ENCODE results near the gene ABLIM1. TPM values are rescaled to one million over a fixed set of nuclear protein-coding genes. Genes with fewer than 3 reads are reported as not detected.

The ABLIM1 gene
- total RNA-seq, 4 donors from 2014 or later = 156 to 278 (median 213) TPM

- H3K4me1 ChIP-seq = peaks cover 26% of the 10 kb centered on the region
- no peaks in the 10 kb centered on the region for H3K36me3 ChIP-seq
- H3K9me3 ChIP-seq = no peaks in the 10 kb centered on the region
- H3K27ac ChIP-seq = peak overlapping the region; percentile 4
- 53% methylated on average over 1 of the region's 1 CpG for WGBS
- no peak overlapping the region for H3K4me3 ChIP-seq
- no peaks in the 10 kb centered on the region for H3K27me3 ChIP-seq
- DNase-seq (ENCODE audit: low spot score in 2 of 2) = no peak
- TF ChIP-seq EP300 (IDR thresholded peaks at IDR 0.05) (no peak), POLR2A (IDR thresholded peaks at IDR 0.05) (no peak), POLR2AphosphoS5 (IDR thresholded peaks at IDR 0.05) (no peak), CTCF (IDR thresholded peaks at IDR 0.05) (no peak)
Measured at GRCh38 chr10:114581071-114581470, 77.0 kb downstream of the ABLIM1 start.

- Histone ChIP-seq H3K36me3 (no peaks in the 10 kb centered on the region), H3K9me3 (no peaks in the 10 kb centered on the region), H3K27me3 (no peaks in the 10 kb centered on the region), H3K4me3 (no peak overlapping the region), H3K4me1 (peaks cover 34% of the 10 kb centered on the region), H3K27ac (peak overlapping the region; percentile 78)
- DNase-seq (ENCODE audit: low spot score in 2 of 2) = no peak
- 45% methylated on average over 1 of the region's 1 CpG for WGBS
- TF ChIP-seq POLR2AphosphoS5 (IDR thresholded peaks at IDR 0.05) = peak in 1 of 3 donors; percentile 54
- TF ChIP-seq POLR2A (IDR thresholded peaks at IDR 0.05) = no peak
Measured at GRCh38 chr10:114577133-114577532, 80.9 kb downstream of the ABLIM1 start.

- TF ChIP-seq EP300 (IDR thresholded peaks at IDR 0.05) = no peak
- no peak for TF ChIP-seq POLR2AphosphoS5 (IDR thresholded peaks at IDR 0.05)
- no peak for TF ChIP-seq POLR2A (IDR thresholded peaks at IDR 0.05)
- TF ChIP-seq CTCF (IDR thresholded peaks at IDR 0.05) = no peak
- H3K36me3 ChIP-seq = no peaks in the 10 kb centered on the region
- DNase-seq (ENCODE audit: low spot score in 2 of 2) = no peak
- peaks cover 36% of the 10 kb centered on the region for H3K4me1 ChIP-seq
- no peaks in the 10 kb centered on the region for H3K9me3 ChIP-seq
- peak overlapping the region; percentile 78 for H3K27ac ChIP-seq
- H3K27me3 ChIP-seq = no peaks in the 10 kb centered on the region
- WGBS = 81% methylated on average over 3 of the region's 3 CpGs
- no peak overlapping the region for H3K4me3 ChIP-seq
Measured at GRCh38 chr10:114576716-114577115, 81.4 kb downstream of the ABLIM1 start.

- Histone ChIP-seq H3K27ac (peak overlapping the region; percentile 78), H3K4me3 (no peak overlapping the region), H3K4me1 (peaks cover 35% of the 10 kb centered on the region), H3K36me3 (no peaks in the 10 kb centered on the region), H3K9me3 (no peaks in the 10 kb centered on the region), H3K27me3 (no peaks in the 10 kb centered on the region)
- WGBS = 47% methylated on average over 2 of the region's 2 CpGs
- TF ChIP-seq POLR2A (IDR thresholded peaks at IDR 0.05) (no peak), POLR2AphosphoS5 (IDR thresholded peaks at IDR 0.05) (no peak), EP300 (IDR thresholded peaks at IDR 0.05) (no peak), CTCF (IDR thresholded peaks at IDR 0.05) (no peak)
- DNase-seq (ENCODE audit: low spot score in 2 of 2) = no peak
Measured at GRCh38 chr10:114576132-114576487, 82.0 kb downstream of the ABLIM1 start.

GRCh38 chr10:114575417-114576131 lies 82.5 kb downstream of the ABLIM1 start:
- H3K4me1 ChIP-seq = peaks cover 35% of the 10 kb centered on the region
- H3K9me3 ChIP-seq = no peaks in the 10 kb centered on the region
- no peak for DNase-seq (ENCODE audit: low spot score in 2 of 2)
- no peak overlapping the region for H3K4me3 ChIP-seq
- TF ChIP-seq EP300 (IDR thresholded peaks at IDR 0.05) (no peak), CTCF (IDR thresholded peaks at IDR 0.05) (no peak)
- 61% methylated on average over 9 of the region's 9 CpGs for WGBS
- H3K27me3 ChIP-seq = no peaks in the 10 kb centered on the region
- no peaks in the 10 kb centered on the region for H3K36me3 ChIP-seq
- H3K27ac ChIP-seq = peak overlapping the region; percentile 78

Data from suprapubic skin (tissue), 4 donors.